Spleen (tissue), 7 donors: ENCODE measurements around the gene ARHGEF28.

Experiments
- CTCF ChIP-seq, 11 experiments: fragments of 200-600 bp in 7 of 11; fragments of 450-650 bp in 4 of 11; sonication (generic) in 4 of 11; IDR thresholded peaks in 8 of 11; conservative IDR thresholded peaks in 3 of 11; 1 replicate in 7 of 11; 2 replicates in 4 of 11; pipeline versions ENCODE4 v1.4.0 to v1.8.0; 2016 to 2021; ENCODE audit warnings: antibody characterized with exemption in 11 of 11, inconsistent platforms in 4 of 11, mild to moderate bottlenecking in 1 of 11
- POLR2A ChIP-seq, 3 donors: fragments of 450-650 bp; IDR thresholded peaks; one replicate each; pipeline ENCODE4 v1.5.1; 2017; ENCODE audit warnings: antibody characterized with exemption in 3 of 3, mild to moderate bottlenecking in 1 of 3
- POLR2AphosphoS5 ChIP-seq, 3 donors: sonication (generic); formaldehyde crosslinking; IDR thresholded peaks; one replicate each; pipeline ENCODE4 v1.5.1; 2017; ENCODE audit warnings: antibody characterized with exemption in 3 of 3
- donor health status: DM: no; HTN: no; CAD: no; lungs with moderate emphysema.
- donor health status: DM: no; HTN: no; CAD: no.
- donor health status: DM: no; HTN: no; CAD: no.

DNA sequence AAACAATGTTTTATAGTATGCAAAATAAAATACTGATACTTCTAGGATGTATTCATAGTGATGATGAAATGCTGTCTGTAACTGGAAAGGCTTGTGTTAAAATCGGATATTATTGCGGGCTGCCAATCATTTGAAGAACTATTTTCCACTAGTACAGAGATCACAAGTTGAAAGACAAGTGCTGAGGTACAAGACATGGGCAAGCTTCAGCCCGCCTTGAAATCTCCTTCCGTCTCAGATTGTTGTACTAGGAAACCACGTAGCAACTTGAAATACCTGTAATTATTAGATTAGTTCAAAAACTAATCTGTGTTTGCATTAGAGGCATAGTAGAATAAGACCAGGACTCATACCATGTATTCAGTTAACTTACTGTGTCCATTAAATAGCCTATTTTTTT is 218.2 kb downstream of the ARHGEF28 start:
- no peak for TF ChIP-seq CTCF (IDR thresholded peaks at IDR 0.05 in 8 of 11, conservative IDR thresholded peaks at IDR 0.05 in 3 of 11)
- TF ChIP-seq POLR2A (IDR thresholded peaks at IDR 0.05): no peak
- TF ChIP-seq POLR2AphosphoS5 (IDR thresholded peaks at IDR 0.05): no peak
